Ammon's horn (tissue), 1 donor: Measurements from ENCODE around the gene AKAP6.

Source experiments
- DNase-seq: peaks from one replicate; pipeline ENCODE4 v3.0.0-alpha.2; 2016; ENCODE audit warnings: low spot score

The AKAP6 gene

GRCh38 chr14:32588448-32589320 is 259.6 kb downstream of the AKAP6 start:
- DNase-seq: no peak

GRCh38 chr14:32590157-32590556 is 261.1 kb downstream of the AKAP6 start:
- no peak for DNase-seq

GRCh38 chr14:32593290-32593942 is 264.3 kb downstream of the AKAP6 start:
- DNase-seq: no peak

GRCh38 chr14:32594766-32595165 is 265.7 kb downstream of the AKAP6 start:
- no peak for DNase-seq

GRCh38 chr14:32595497-32595896 is 266.4 kb downstream of the AKAP6 start:
- no peak for DNase-seq

GRCh38 chr14:32596390-32596789 is 267.3 kb downstream of the AKAP6 start:
- no peak for DNase-seq

GRCh38 chr14:32597771-32598170 is 268.7 kb downstream of the AKAP6 start:
- DNase-seq: no peak

GRCh38 chr14:32601069-32601468 is 272.0 kb downstream of the AKAP6 start:
- no peak for DNase-seq

- DNase-seq: no peak
Measured at GRCh38 chr14:32601906-32602305, 272.8 kb downstream of the AKAP6 start.

- no peak for DNase-seq
Measured at GRCh38 chr14:32602699-32603098, 273.6 kb downstream of the AKAP6 start.

- DNase-seq: no peak
Measured at GRCh38 chr14:32603992-32604565, 275.0 kb downstream of the AKAP6 start.

- no peak for DNase-seq
Measured at GRCh38 chr14:32606301-32606700, 277.2 kb downstream of the AKAP6 start.

GRCh38 chr14:32607399-32607798 is 278.3 kb downstream of the AKAP6 start:
- DNase-seq: no peak

- DNase-seq: no peak
Measured at GRCh38 chr14:32608857-32609256, 279.8 kb downstream of the AKAP6 start.

GRCh38 chr14:32609388-32609787 is 280.3 kb downstream of the AKAP6 start:
- DNase-seq: no peak

GRCh38 chr14:32611752-32612151 is 282.7 kb downstream of the AKAP6 start:
- DNase-seq: no peak

- no peak for DNase-seq
Measured at GRCh38 chr14:32618991-32619390, 289.9 kb downstream of the AKAP6 start.

- DNase-seq: no peak
Measured at GRCh38 chr14:32620303-32620702, 291.2 kb downstream of the AKAP6 start.

- no peak for DNase-seq
Measured at GRCh38 chr14:32620724-32621123, 291.6 kb downstream of the AKAP6 start.

GRCh38 chr14:32621585-32621984 is 292.5 kb downstream of the AKAP6 start:
- no peak for DNase-seq

GRCh38 chr14:32622742-32623141 is 293.6 kb downstream of the AKAP6 start:
- no peak for DNase-seq

- DNase-seq: no peak
Measured at GRCh38 chr14:32623300-32624093, 294.4 kb downstream of the AKAP6 start.
